Measurements from ENCODE around the gene MAP1LC3B. TPM values are rescaled to one million over a fixed set of nuclear protein-coding genes. Genes with fewer than 3 reads are reported as not detected.

Gene MAP1LC3B
- total RNA-seq = 36.1 TPM

DNA sequence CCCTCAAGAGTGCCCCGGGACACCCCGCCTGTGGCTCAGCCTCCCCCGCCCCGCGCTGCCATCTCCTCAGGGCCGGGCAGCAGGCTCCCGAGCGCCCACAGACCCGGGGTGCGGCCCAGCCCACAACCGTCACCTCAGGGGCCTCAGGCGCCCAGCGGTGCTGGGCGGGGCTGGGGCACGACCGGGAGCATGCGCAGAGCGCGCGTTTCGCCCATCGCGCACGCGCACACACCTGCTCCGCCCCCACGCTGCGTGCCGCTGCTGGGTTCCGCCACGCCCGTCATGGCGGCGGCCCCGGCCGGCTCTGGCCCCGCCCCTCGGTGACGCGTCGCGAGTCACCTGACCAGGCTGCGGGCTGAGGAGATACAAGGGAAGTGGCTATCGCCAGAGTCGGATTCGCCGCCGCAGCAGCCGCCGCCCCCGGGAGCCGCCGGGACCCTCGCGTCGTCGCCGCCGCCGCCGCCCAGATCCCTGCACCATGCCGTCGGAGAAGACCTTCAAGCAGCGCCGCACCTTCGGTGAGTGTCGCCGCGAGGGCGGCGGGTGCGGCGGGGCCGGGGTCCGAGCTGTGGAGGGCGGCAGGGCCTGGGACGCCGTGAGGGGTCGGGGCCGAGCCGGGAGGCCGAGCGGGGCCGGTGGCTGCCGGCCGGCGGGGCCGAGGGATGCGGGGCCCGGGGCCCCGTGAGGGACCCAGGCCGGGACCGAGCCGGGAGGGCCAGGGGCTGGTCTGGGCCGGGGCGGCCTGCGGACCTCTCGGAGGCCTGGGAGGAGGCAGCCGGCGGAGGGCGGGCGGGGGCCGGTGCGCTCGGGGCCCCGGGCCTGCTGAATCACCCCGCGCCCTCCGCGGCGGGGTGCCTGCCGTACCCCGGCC is at the start of gene MAP1LC3B:
Gene MAP1LC3B, plus strand, starts transcription at position 387 of the 871 bp plus-strand sequence. Its CDS starts 92 bp downstream, at position 479.
- DNase-seq = peak; percentile 97

GRCh38 chr16:87342504-87342903 is 49.6 kb upstream of the MAP1LC3B start:
- DNase-seq = no peak

- no peak for DNase-seq
Measured at GRCh38 chr16:87342978-87343752, 49.0 kb upstream of the MAP1LC3B start.

DNA sequence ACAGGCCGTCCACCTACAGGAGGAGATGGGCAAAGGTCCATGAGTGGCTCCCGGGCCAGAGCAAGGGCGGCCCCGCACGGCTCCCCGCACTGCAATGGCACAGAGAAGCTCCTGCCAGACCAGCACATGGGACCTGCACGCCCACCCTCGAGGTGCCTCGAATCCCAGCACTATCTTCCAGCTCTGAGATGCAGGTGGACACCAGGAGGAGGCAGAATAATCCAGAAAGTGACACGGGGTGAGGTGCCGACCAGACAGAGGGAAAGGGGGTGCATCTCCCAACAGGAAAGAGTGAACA is 48.4 kb upstream of the MAP1LC3B start:
- no peak for DNase-seq

- DNase-seq = no peak
Measured at GRCh38 chr16:87344165-87344930, 47.8 kb upstream of the MAP1LC3B start.

DNA sequence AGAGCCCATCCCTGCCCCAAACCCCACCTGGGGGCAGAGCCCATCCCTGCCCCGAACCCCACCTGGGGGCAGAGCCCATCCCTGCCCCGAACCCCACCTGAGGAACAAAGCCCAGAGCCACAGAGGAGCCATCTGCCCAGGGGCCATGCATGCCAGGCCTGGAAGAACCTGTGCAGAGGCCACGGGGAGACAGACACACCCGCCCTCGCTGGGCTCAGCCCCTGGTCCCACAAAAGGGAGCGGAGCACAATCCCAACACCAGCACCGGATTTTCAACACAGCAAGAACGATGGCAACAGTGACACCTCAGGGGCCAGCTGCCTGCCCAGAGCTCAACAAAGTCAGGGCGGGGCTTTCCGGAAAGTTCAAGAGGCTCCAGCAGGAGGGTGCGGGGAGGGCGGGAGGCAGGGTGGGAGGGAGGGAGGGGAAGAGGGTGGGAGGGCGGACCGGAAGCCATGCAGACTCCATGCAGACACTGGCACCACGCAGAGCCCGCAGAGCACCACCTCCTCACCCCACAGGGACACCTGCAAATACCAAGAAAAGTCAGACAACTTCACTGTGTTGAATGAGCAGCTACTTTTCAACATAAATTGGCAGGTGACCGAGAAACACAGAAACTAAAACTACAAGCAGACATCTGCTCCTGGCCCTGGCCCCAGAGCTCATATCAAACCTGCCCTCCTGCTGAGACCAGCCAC is 47.1 kb upstream of the MAP1LC3B start:
- no peak for DNase-seq

GRCh38 chr16:87345726-87346424 is 46.3 kb upstream of the MAP1LC3B start:
- DNase-seq = no peak

DNA sequence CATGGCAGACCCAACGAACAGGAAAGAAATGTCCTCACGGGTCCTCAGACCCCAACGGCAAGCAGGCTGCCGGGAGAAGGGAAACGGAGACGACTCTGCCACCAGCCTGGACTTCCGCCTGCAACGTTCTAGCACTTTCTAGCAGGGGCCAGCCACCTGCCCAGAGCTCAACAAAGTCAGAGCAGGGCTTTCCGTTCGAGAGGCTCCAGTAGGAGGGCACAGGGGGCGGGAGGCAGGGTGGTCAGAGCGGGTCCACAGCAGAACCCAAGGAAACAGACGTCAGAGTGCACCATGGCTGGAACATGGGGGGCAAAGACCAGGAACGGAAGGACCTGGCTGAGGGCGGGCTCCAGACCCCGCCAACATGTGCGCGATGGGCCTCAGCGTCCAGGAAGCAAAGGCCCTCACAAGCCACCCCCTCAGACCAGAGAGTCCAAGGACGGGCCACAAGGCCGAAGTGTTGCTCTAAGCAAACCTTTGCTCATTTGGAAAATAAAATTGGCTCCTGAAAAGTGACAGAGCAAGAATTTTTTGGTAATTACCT is 45.5 kb upstream of the MAP1LC3B start:
- DNase-seq = no peak

DNA sequence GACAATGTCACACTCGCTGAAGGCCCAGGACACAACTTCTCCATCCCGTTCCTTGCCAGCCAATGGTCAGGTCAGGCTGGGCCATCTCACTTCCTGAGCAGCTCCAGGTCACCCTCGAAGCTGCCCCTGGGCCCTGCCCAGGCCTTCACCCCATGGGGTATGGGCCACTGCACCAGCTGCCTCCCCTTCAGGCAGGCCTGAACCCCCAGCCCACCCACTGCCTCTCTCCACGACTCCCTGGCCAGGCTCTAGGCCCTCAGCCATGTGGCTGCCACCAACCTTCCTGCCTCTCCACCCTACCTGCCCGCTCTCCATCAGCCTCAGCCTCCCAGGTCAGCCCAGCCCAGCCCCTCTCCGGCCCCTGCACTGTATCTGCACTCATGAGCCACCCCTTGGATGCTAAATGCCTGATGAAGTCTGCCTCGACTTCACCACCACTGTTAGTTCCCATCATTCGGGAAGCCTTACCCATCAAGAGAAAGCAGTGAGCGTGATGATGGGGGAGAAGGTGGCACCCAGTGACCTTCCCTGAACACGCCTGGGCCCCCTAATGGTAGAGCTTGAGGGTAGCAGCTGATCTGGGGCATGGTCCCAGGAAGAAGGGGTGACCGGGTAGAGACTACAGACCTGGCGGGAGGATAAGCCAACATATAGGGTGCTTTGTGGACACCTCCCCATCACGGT is 44.1 kb upstream of the MAP1LC3B start:
- no peak for DNase-seq

DNA sequence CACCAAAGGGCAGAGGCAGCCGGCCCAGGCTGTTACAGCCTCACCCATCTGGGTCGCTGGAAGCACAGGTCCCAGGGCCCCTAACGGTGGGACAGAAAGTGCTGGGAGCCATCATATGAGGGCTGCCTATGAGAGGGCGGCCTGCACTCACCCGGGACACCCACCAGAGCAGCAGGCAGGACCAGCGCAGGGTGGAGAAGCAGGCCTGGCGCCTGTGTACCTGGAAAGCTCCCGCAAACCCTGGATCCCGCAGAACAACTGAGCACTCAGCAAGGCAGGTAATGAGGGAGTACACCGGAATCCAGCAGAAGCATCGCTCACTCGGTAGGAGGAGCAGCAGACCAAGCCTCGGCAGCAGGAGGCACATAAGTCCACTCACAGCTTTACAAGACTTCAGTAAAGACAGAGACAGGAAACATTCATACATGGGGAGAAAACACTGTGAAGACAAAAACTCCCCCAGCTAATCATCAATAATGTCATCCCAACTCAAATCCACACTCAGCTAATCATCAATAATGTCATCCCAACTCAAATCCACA is 43.4 kb upstream of the MAP1LC3B start:
- DNase-seq = no peak

DNA sequence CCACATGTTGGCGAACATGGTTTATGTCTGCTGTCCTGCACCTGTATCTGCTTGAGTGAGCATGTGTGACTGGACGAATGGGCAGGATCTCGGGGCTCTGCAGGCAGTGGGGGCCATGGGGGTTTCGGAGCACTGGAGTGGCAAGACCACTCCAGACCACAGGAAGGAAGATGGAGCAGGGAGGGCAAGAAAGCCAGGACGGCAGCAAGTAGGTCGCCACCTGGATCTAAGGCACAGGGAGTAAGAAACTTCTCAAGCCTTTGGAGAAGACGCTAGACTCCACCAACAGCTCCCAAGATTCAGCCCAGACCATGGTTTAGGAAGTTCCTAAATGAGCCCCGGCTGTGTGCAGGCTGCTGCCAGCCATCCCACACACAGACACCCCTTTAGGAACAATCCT is 42.1 kb upstream of the MAP1LC3B start:
- no peak for DNase-seq

DNA sequence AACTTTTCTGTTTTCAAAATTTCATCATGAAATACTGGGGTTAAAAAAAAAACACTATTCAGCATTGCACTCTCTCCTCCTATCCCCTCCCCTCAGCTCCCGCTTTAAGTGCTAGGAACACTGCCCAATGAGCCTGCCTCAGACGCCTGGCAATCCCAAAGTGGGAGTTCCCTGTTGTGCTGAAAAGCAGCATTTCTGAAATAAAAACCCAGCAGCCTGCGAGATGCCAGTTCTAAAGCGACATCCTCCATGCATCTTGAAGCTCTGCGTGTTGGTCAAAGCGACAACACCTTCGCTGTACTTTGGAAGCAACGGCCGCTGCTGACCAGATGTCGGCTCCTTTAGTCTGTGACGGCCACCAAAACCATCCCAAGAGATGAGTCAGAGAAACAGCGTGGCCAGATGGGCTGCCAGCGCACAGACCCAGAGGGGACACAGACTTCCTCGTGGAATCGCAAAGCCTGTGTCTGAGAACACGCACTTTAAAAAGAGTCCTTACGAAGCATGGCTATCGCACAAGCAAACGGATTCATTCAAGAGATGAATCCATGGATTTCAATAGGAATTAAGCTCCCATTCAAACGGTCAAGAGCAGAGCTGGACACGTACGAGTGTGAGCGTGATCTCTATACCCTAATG is 41.3 kb upstream of the MAP1LC3B start:
- DNase-seq = peak; percentile 31

DNA sequence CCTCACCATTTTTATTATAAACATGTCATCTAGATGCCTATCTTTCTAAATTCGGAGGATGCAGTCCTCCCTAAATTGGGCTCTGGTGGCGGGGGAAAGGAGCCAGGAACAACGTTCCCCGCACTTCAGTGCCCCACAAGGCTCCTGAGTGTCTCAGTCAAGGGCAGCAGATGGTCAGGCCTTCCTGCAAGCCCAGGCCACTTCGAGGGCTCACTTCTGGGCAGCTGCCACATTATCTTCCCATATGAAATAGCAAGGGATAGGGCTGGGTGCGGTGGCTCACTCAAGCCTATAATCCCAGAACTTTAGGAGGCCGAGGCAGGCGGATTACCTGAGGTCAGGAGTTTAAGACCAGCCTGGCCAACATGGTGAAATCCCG is 40.8 kb upstream of the MAP1LC3B start:
- no peak for DNase-seq

GRCh38 chr16:87352818-87353217 is 39.3 kb upstream of the MAP1LC3B start:
- DNase-seq = no peak

- DNase-seq = no peak
Measured at GRCh38 chr16:87353613-87354012, 38.5 kb upstream of the MAP1LC3B start.

- DNase-seq = no peak
Measured at GRCh38 chr16:87356491-87356853, 35.7 kb upstream of the MAP1LC3B start.

DNA sequence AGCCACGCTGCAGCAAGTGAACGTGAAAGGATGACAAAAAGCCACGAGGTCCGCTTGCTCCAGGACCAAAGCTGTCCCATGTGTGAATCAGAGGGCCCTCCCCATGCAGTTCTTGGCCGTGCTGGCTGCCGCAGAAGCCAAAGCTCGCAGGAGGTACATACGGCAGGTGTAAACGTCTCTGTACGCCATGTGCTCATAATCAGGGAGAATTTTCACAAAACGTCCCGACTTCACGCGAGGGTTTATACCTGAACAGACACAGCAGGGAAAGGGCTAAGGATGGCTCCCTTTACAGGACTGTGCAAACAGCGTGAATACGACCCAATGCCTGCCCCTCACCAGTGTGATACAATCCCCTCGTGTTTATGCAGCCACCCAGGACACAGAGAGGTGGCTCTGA is 33.9 kb upstream of the MAP1LC3B start:
- no peak for DNase-seq

DNA sequence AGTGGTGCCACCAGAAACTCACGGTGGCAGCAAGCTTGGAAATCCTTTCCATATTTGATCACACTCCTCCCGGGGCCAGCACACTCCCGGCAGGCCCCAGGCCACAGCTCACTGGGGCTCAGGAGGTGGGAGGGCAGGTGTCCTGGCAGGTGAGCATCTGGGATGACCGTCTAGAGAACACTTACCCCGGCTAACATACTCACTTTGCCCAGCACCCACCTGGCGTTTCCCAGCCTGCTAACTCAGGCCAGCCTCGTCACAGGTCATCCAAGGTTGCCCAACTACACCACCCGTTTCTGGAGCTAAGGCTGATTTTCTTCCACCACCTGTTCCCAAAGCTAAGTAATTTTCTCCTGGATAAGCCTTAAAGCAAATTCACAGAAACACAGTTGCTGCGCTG is 33.4 kb upstream of the MAP1LC3B start:
- DNase-seq = no peak

- no peak for DNase-seq
Measured at GRCh38 chr16:87359121-87359520, 33.0 kb upstream of the MAP1LC3B start.

Measured in skin of body (tissue), 2 donors.